Ramos (cell line): ENCODE data around the gene DSE.

Experiments used
- in situ Hi-C: fragments of 300-500 bp; cut with MboI; formaldehyde crosslinking; loops from one replicate; pipeline ENCODE4 v1.14.3; 2022; ENCODE audit warnings: low sequenced_read_pairs; ENCODE audit not compliant: unreplicated experiment

Gene DSE

DNA sequence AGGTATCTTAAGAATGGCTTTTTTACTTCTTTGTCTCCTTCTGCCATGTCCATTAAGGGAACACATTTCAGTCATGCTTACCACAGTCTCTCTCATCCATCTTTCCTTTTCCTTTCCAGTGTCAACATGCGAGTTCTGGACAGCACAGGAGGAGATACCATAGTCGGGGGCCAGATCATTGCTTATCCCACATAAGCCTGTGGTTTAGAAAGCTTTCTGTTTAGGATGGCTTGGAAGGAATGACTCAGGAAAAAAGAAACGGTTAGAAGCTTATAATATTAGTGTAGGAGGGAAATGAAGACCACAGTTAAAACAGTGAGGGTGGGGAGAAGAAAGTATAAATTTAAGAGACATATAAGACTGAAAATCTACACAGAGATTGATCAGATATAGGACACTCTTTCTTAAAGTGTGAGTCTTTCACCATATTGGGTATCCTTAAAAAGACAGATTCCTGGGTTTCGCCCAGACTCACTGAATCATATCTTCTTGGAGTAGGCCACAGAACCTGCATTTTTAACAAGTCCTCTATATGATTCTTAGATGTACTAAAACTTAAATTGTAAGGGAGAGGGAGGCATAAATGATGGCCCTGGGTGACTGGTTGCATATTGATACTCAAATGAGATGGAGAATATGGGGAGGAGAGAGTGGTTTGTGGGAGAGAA lies 36.1 kb downstream of the DSE start:
- in situ Hi-C loops = no loop called here

DNA sequence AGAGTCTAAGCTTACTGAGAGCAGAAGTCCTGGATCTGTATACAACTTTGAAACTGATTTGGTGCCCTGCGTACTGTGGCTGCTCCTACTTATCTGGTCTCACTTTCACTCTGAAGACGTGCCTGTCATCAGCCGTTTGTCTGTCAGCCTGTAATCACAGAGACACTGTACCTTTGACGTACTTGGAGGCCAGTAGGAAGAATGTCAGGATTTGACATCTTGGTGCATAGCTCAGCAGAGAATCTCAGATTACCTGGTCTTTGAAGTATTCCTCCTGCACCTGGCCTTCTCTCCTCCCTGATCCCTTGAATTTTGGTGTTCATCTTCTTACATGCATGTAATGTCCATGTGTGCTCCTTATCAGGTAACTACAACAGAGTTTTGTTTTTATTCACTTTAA lies 37.7 kb downstream of the DSE start:
- in situ Hi-C loops = no loop called here

DNA sequence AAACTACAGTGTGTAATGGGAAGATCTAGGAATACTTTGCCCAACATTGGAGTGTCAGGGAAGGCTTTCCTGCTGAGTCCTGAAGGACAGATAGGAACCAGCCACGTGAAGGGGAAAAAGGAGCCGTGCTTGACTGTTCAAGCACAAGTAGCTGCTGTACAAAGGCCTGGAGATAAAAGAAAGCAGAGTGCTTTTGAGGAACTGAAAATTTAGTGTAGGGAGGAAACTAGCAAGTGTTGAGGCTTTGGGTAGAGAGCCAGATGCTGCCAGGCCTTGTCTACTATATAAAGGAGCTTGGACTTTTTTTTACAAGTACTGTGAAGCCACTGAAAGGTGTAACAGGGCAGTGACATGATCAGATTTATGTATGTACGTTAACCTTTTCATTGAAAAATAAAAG lies 39.0 kb downstream of the DSE start:
- in situ Hi-C loops = no loop called here

DNA sequence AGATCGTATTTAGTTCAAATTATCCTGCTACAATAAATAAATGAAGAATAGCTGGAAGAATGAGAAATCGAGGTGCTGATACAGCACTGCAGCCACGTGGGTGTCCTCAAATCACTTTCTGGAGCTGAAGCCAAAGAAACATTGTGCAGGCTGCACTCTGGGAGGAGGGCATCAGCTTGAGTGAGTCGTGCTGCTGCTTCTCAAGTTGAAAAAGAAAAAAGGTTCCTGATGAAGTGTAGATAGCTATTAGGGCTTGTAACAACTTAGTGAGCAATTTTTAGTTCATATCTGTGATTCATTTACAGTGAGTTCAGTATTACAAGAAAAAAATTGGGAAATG lies 40.5 kb downstream of the DSE start:
- in situ Hi-C loops = no loop called here

DNA sequence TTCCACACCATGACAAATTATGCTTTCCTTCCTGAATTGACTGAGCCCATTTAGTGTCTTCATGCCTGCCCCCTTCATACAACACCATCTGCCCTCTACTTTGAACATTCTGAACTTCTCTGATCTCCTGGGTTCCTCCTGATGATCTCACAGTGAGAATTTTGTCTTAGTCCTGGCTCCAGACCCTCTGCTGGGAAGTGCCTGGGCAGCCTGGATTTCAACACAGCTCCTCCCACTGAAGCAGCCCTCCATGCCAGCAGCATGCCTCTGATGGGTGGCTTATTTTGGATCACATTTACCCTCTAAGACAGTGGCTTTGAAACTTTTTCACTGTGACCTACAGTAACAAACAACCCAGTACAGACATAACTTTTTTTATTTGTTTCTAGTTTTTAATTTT lies 41.5 kb downstream of the DSE start:
- in situ Hi-C loops = no loop called here

DNA sequence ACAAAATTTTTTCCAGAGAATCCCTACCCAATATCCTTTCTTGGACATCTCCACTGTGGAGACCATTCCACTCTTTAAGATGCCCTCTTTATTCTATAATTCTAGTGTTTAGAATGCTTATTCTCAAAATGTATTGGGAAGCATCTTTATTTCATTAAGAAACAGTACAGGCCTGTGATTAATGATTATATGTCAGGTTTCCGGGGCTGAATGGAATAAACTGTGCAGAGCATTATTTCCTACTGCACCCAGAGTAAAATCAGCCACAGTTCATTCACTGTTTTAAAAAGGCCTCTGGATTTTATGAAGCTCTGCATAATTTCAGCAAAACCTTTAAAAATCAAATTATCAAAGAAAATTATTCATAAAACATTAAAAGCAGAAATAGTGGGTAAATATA lies 42.6 kb downstream of the DSE start:
- in situ Hi-C loops = no loop called here

DNA sequence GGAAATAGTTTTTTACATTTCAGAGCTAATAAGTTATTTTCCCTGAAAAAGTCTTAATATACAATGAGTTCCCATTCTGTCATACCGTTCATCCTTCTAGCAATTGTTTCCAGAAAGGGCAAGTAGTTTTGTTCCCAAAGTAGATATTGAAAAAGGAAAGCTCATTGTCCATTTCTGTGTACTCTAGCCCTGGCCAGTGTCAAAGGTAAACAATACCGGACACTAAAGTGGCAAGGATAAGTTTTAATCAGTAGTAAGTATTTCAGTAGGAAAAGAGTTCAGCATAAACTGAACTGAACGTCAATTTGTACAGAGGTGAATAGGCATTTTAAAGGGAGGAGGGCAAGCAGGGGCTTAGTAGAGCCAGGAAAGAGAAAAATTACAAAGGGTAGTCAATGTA lies 46.9 kb downstream of the DSE start:
- in situ Hi-C loops = no loop called here

DNA sequence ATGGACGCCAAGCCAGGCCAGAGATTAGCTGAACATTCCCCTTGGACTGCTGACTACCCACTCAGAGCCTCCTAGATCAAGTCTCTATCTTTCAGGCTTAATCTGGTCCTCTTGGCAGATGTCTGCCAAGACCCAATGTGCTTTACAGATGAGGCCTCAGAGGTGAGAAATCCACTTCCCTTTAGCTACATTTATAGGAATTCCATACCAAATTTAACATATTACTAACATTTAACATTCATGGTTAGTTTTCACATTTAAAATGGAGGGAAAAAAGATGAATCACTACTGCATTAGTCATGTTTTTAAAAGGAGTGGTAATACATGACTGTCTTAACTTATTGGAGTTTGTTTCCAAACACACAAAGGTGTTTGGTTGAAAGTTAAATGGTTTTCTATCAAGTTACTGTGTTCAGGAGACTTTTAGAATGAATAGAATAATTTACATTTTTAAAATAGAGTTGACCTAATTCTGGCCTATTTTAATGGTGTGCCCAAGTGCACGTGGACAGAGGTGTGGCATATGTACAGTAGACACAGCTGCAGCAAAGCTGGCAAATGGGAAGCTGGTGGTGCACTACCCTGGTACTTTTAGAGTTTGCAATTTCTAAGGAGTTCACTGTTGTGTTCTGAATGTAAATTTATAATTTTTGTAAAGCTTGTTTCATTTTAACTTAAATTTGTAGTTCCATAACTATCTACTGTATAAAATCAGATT lies 48.5 kb downstream of the DSE start:
- in situ Hi-C loops = no loop called here

DNA sequence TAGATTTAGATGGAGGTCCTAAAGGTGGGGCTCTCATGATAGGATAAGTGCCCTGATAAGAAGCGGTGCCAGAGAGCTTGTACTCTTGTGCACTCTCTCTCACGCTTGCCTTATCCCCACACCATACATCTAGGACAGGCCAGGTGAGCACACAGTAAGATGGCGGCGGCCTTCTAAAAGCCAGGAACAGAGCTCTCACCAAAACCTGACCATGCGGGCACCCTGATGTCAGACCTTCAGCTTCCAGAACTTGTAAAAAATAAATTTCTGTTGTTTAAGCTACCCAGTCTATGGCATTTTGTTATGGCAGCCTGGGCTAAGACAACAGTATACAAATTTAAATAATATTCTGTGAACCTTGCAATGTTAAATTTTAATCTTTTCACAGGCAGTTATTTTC lies 49.6 kb downstream of the DSE start:
- in situ Hi-C loops = no loop called here

DNA sequence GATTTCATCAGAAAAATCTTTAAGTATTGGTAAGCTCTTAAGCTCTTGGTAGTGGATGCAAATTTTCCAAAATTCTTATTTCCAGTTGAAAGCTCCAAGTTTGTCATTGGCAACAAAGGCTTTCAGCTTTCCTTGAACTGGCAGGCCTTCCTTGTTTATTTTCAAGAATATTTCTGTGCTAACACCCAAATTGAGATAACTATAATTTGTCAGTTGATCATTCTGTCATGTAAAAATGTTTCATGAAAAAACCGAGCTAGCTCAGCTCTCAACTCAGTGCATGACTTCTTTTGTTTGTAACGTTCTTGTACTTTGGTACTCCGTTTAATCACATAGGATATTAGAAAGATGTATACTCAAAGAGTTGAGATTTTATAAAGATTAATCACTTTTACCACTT lies 51.5 kb downstream of the DSE start:
- in situ Hi-C loops = no loop called here

DNA sequence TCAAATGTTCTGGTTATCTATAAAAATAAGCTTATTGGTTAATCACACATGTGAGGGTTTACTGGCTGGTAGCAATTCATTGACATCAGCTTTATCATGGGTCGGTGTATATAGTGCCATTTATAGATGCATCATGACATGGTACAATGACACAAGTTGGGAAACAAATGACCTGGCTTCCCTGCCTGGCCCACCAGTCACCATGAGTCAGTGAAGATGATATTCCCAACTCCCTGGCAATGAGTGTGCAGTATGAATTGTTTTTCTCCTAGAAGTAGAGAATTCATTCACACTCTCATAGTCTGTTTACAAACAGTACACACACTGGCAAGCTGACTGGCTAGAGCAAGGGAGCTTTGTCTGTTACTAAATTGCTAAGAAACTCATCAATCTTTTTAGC lies 53.3 kb downstream of the DSE start:
- in situ Hi-C loops = no loop called here

DNA sequence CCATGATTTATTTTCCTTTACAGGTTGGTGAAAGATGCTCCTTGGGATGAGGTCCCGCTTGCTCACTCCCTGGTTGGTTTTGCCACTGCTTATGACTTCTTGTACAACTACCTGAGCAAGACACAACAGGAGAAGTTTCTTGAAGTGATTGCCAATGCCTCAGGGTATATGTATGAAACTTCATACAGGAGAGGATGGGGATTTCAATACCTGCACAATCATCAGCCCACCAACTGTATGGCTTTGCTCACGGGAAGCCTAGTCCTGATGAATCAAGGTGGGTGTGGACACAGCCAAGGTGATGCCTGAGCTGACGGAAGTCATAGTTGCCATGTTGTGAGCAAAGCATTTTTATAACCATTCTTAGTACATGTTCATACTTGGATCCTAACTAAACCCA lies 55.8 kb downstream of the DSE start:
- in situ Hi-C loops = no loop called here

DNA sequence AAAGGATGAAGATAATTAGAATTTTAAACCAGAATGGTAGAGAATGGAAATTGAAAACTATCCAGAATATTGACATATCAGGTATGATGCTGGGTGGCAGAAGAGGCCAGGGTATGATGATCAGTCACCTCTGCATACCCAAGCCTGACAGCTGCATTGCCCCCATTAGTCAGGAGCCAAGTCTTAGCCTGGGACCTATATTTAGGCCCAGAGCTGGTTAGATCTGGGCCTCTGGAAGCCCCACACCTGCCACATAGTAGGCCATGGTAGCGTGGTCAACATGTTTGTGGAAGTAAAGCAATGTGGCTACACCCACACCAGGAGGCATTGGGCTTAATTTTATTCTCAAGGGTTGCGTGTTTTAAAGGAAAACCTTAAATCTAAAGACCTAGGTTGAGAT lies 58.4 kb downstream of the DSE start:
- in situ Hi-C loops = no loop called here

DNA sequence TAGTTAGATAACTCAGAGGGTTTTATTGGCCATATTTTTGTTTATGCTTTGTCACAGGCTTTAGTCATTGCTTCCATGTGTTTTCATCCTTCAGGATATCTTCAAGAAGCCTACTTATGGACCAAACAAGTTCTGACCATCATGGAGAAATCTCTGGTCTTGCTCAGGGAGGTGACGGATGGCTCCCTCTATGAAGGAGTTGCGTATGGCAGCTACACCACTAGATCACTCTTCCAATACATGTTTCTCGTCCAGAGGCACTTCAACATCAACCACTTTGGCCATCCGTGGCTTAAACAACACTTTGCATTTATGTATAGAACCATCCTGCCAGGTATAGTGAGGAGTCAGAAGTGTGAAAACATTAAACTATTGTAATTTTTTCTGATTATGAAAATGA lies 60.1 kb downstream of the DSE start:
- in situ Hi-C loops = no loop called here

DNA sequence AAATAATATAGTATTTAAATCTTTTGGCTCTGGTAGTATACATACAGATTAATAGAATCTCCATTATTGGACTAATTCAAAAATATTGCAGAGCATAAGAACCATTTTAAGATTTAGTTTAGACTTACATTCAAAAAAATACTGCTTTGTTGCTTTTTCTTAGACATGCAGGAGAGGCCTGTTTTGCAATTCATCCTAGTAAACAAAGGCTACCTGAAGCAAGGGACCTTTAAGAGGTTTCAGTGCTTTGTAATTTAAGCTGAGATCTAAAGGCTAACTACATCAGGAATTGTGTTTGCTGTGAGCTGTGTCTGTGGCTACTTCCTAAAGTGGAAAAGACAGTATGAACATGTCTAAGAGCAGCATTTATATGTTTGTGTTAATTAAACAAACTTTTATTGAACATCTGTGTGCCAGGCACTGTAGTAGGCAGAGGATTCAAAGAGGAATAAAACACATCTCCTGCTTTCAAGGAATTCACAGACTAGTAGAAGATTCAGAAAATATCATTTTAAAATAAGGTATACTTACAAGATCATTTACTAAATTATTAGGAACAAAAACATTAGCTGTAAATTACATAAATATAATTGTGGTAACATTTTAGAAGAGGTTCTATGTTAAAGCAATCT lies 61.3 kb downstream of the DSE start:
- in situ Hi-C loops = no loop called here

DNA sequence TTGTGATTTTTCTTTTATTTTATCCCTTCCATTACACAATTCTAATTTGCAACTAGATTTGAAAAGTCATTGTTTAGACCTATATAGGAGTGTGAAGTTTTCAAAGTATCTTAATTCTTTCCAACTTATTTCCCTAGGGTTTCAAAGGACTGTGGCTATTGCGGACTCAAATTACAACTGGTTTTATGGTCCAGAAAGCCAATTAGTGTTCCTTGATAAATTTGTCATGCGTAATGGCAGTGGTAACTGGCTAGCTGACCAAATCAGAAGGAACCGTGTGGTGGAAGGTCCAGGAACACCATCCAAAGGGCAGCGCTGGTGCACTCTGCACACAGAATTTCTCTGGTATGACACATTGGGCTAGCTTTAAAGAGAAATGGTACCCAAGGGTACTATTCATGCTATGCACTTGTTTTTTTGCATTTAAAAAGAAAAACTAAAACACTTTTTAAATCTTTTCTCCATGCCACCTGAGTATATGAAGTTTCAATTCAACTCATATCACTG lies 62.5 kb downstream of the DSE start:
- in situ Hi-C loops = no loop called here

DNA sequence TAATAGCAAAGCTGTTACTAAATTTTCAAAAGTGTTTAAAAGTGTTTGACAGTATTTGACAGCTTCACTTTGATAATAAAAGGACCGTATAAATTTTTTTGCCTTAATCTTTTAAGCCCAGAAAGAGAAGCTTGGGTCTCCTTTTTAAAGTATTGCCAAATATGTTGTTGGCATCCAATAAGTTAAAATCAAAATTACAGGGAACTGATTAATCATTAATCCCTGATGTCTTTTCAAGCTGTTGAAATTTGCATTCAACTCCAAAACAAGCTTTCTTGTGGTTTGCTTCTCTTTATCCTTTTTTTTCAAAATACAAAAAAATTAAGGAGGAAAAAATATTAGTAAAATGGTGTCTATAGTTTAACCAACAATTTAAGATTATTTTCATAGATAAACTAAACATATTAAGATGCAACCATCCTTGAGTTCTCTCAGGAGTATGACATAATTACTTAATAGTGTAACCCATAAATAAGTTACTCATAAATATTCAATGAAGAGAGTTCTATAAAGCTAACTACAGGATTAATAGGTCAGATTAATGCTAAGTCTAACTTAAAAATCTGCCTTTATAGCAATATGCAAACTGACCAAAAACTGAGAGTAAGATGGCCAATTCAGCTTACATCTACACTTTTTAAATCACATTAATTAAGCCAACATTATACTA lies 63.4 kb downstream of the DSE start:
- in situ Hi-C loops = no loop called here

DNA sequence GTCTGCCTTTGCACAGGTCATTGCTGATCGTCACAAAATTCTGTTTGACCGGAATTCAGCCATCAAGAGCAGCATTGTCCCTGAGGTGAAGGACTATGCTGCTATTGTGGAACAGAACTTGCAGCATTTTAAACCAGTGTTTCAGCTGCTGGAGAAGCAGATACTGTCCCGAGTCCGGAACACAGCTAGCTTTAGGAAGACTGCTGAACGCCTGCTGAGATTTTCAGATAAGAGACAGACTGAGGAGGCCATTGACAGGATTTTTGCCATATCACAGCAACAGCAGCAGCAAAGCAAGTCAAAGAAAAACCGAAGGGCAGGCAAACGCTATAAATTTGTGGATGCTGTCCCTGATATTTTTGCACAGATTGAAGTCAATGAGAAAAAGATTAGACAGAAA lies 65.8 kb downstream of the DSE start:
- in situ Hi-C loops = no loop called here

DNA sequence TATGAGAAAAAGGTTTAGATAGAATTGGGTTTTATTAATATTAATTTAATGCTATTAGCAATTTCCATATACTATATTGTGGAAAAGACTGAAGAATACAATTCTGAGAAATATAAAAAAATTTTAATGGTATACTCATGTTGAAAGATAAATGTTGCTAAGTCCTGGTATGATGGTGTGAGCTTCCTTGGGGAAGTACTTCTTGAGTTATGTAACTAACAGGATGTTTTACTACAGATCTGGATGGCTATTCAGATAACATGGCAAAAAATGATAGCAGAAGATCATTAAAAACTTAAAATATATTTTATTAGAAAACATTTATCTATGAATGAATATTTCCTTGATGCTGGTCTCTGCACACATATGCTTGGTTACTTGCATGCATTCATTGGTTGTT lies 66.9 kb downstream of the DSE start:
- in situ Hi-C loops = no loop called here

DNA sequence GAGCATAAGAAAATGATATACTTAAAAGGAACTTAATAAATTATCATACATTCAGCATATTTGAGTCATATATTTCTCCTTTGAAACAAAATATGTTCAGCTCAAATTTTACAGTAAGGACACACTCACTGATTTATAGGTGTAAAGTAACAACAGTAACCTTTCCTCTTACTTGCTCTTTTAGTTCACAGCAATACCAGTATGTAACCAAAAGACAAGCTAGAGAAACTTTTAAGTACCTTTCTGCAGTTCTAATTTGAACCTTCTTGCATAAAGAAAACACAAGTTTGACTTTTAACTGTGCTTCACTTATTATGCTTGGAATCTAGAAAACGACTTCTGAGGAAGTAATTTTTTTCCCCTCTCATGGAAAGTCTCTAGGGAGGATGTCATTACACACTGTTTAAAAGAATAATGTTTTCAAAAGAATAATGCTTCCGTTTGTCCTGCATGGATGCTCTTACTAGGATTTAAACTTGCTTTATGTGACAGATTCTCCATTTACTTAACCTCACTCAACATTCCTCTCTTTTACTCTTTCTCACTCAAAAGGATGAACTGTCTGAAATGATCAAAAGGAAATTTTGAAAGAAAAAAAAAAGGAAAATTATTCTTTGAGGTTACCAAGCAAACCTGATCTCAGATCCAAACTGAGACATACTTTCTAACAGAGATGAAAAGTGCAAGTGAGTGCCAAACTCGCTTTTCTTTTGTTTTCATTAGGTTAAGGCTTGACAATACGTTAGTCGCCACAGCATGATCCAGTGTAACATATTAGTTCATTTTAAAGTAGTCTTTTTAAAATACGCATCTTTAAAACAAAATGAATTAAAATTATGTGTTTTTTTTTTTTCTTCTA lies 68.1 kb downstream of the DSE start:
- in situ Hi-C loops = no loop called here
